Neural cell (in vitro differentiated cells): ENCODE measurements around the gene ZNF284.

ENCODE experiments used
- CTCF ChIP-seq: fragments of 450-650 bp; IDR thresholded peaks from 2 replicates; pipeline ENCODE4 v1.5.1; 2014; ENCODE audit warnings: antibody characterized with exemption, mild to moderate bottlenecking, moderate library complexity; ENCODE audit not compliant: poor library complexity, severe bottlenecking
- EP300 ChIP-seq: fragments of 450-650 bp; conservative IDR thresholded peaks from 2 replicates; pipeline ENCODE4 v1.6.1; 2014; ENCODE audit warnings: antibody characterized with exemption, mild to moderate bottlenecking, moderate library complexity; ENCODE audit not compliant: poor library complexity, severe bottlenecking
- EZH2 ChIP-seq: fragments of 200-600, 300-800 bp; shearing (Covaris generic), sonication (generic); IDR thresholded peaks from 2 replicates; pipeline ENCODE4 v1.6.1; 2014; ENCODE audit warnings: antibody characterized with exemption, low read length, borderline replicate concordance, mild to moderate bottlenecking; ENCODE audit not compliant: insufficient read depth, poor library complexity, severe bottlenecking
- POLR2AphosphoS5 ChIP-seq: IDR thresholded peaks from 2 replicates; pipeline ENCODE4 v1.6.1; 2012
- RAD21 ChIP-seq: fragments of 450-650 bp; conservative IDR thresholded peaks from 2 replicates; pipeline ENCODE4 v1.6.1; 2014; ENCODE audit warnings: antibody characterized with exemption, mild to moderate bottlenecking, moderate library complexity
- REST ChIP-seq: IDR thresholded peaks from 2 replicates; pipeline ENCODE4 v1.6.1; 2012; ENCODE audit warnings: borderline replicate concordance
- SMC3 ChIP-seq: fragments of 450-650 bp; conservative IDR thresholded peaks from 2 replicates; pipeline ENCODE4 v1.6.1; 2014; ENCODE audit warnings: antibody characterized with exemption, mild to moderate bottlenecking, moderate library complexity; ENCODE audit not compliant: poor library complexity
- TAF1 ChIP-seq: IDR thresholded peaks from 2 replicates; pipeline ENCODE4 v1.6.1; 2012; ENCODE audit warnings: low read depth

- TF ChIP-seq CTCF (no peak), REST (peak; percentile 81), POLR2AphosphoS5 (peak; percentile 51), EZH2 (no peak), TAF1 (no peak), EP300 (peak; percentile 9), SMC3 (peak; percentile 10), RAD21 (no peak)
Observed at GRCh38 chr19:44051650-44052402, 20.1 kb upstream of the ZNF284 start, which contains the start of gene ZNF223.
